Esophagus squamous epithelium (tissue), 5 donors: ENCODE data around the gene TMCC2. TPM values are rescaled to one million over a fixed set of nuclear protein-coding genes. Genes with fewer than 3 reads are reported as not detected.
A peak's percentile ranks its signal among the peaks of the same experiment; 100 is the strongest.

Source experiments
- DNase-seq: peaks from one replicate; lab custom pipeline; 2025; lab: John Stamatoyannopoulos, UW
- H3K27ac ChIP-seq, 4 donors: fragments of 200-600 bp; sonication (generic); one replicate each; pipeline ENCODE4 v1.5.1; 2016 to 2019; ENCODE audit warnings: mild to moderate bottlenecking in 1 of 4
- H3K27me3 ChIP-seq, 4 donors: fragments of 200-600 bp; sonication (generic); 1 replicate in 3 of 4; 2 replicates in 1 of 4; pipeline versions ENCODE4 v1.5.1 to v1.6.0; 2017 to 2021; ENCODE audit warnings: antibody characterized with exemption in 1 of 4
- H3K36me3 ChIP-seq, 3 donors: fragments of 200-600 bp; sonication (generic); one replicate each; pipeline ENCODE4 v1.5.1; 2016 to 2019
- H3K4me1 ChIP-seq, 3 donors: fragments of 200-600 bp; sonication (generic); one replicate each; pipeline ENCODE4 v1.5.1; 2017 to 2019
- H3K4me3 ChIP-seq, 4 donors: fragments of 200-600 bp; sonication (generic); 1 replicate in 3 of 4; 2 replicates in 1 of 4; pipeline ENCODE4 v1.5.1; 2016 to 2019; ENCODE audit warnings: mild to moderate bottlenecking in 2 of 4, moderate library complexity in 1 of 4
- H3K9me3 ChIP-seq, 3 donors: fragments of 200-600 bp; sonication (generic); one replicate each; pipeline ENCODE4 v1.5.1; 2016 to 2019
- CTCF ChIP-seq, 6 experiments: fragments of 450-650 bp in 4 of 6; fragments of 200-600 bp in 2 of 6; sonication (generic) in 2 of 6; IDR thresholded peaks; one replicate each; pipeline ENCODE4 v1.5.1; 2016 to 2019; ENCODE audit warnings: antibody characterized with exemption in 6 of 6, mild to moderate bottlenecking in 4 of 6, moderate library complexity in 4 of 6
- POLR2A ChIP-seq, 4 donors: fragments of 450-650 bp; IDR thresholded peaks; one replicate each; pipeline ENCODE4 v1.6.1; 2017; ENCODE audit warnings: antibody characterized with exemption in 4 of 4, mild to moderate bottlenecking in 4 of 4, moderate library complexity in 3 of 4
- WGBS, 2 donors: methylation state at CpG; one replicate each; pipeline ENCODE4 v1.1.5; 2018; 5-methylcytosine and 5-hydroxymethylcytosine counted together
- intact Hi-C: fragments of 100-400 bp; cut with DNase I; formaldehyde crosslinking; loops from one replicate; pipeline ENCODE4 v1.15.0; 2022
- total RNA-seq, 4 donors: library from RNA; depleted of rRNA; stranded (reverse); fragments of >200 nt; gene quantifications; one replicate each; pipeline ENCODE4 v1.1.0, GENCODE V29; 2016
- donor health status: DM: yes; HTN: yes; CAD: no.

The TMCC2 gene
- total RNA-seq, 4 donors from 2014 or later: 0.76 to 1.9 (median 0.91) TPM

GRCh38 chr1:205248793-205249601 is 21.3 kb downstream of the TMCC2 start:
- Histone ChIP-seq H3K27me3 (no peaks in the 10 kb centered on the region), H3K36me3 (no peaks in the 10 kb centered on the region), H3K9me3 (no peaks in the 10 kb centered on the region), H3K4me1 (peaks cover 0 to 52% (median 36%) of the 10 kb centered on the region in 3 donors), H3K4me3 (no peak overlapping the region), H3K27ac (peak overlapping the region in 2 of 4 donors; percentile 36 to 53)
- intact Hi-C loops: loop anchor here (10.0 kb wide), 1 partner anchor 254 kb away; no protein-coding TSS in a partner anchor
- no peak for TF ChIP-seq CTCF (IDR thresholded peaks at IDR 0.05)
- TF ChIP-seq POLR2A (IDR thresholded peaks at IDR 0.05): no peak
- DNase-seq: no peak
- 50 to 55% methylated on average over 8 to 9 of the region's 11 CpGs for WGBS, 2 donors

- WGBS, 2 donors: 42 to 94% methylated on average over 2 to 3 of the region's 4 CpGs
- no peaks in the 10 kb centered on the region for H3K36me3 ChIP-seq
- H3K4me1 ChIP-seq: peaks cover 0 to 52% (median 36%) of the 10 kb centered on the region in 3 donors
- DNase-seq: no peak
- no peaks in the 10 kb centered on the region for H3K27me3 ChIP-seq
- no peak for TF ChIP-seq POLR2A (IDR thresholded peaks at IDR 0.05)
- TF ChIP-seq CTCF (IDR thresholded peaks at IDR 0.05): no peak
- intact Hi-C loops: loop anchor here (10.0 kb wide), 1 partner anchor 255 kb away; no protein-coding TSS in a partner anchor
- H3K9me3 ChIP-seq: no peaks in the 10 kb centered on the region
- peak overlapping the region in 1 of 4 donors; percentile 53 for H3K27ac ChIP-seq
- no peak overlapping the region for H3K4me3 ChIP-seq
These were observed 21.9 kb downstream of the TMCC2 start for GRCh38 chr1:205249651-205250050.

- H3K4me1 ChIP-seq: peaks cover 0 to 53% (median 36%) of the 10 kb centered on the region in 3 donors
- intact Hi-C loops: no loop called here
- 48% methylated on average over 3 of the region's 6 CpGs; no CpG with 5 or more reads in 1 of the 2 donors for WGBS, 2 donors
- H3K9me3 ChIP-seq: no peaks in the 10 kb centered on the region
- DNase-seq: no peak
- H3K4me3 ChIP-seq: no peak overlapping the region
- TF ChIP-seq CTCF (IDR thresholded peaks at IDR 0.05) (no peak), POLR2A (IDR thresholded peaks at IDR 0.05) (no peak)
- H3K27me3 ChIP-seq: no peaks in the 10 kb centered on the region
- no peaks in the 10 kb centered on the region for H3K36me3 ChIP-seq
- H3K27ac ChIP-seq: no peak overlapping the region
These were observed 23.0 kb downstream of the TMCC2 start for GRCh38 chr1:205250699-205251098.

GRCh38 chr1:205251576-205251975 is 23.8 kb downstream of the TMCC2 start:
- Histone ChIP-seq H3K4me3 (no peak overlapping the region), H3K27me3 (no peaks in the 10 kb centered on the region), H3K4me1 (peaks cover 0 to 55% (median 34%) of the 10 kb centered on the region in 3 donors), H3K9me3 (no peaks in the 10 kb centered on the region), H3K27ac (no peak overlapping the region), H3K36me3 (no peaks in the 10 kb centered on the region)
- intact Hi-C loops: no loop called here
- TF ChIP-seq CTCF (IDR thresholded peaks at IDR 0.05) (no peak), POLR2A (IDR thresholded peaks at IDR 0.05) (no peak)
- DNase-seq: no peak
- WGBS, 2 donors: 59 to 66% methylated on average over 4 to 5 of the region's 5 CpGs
